DND-41 (cell line): ENCODE measurements around the gene DCPS.

ENCODE experiments used
- EZH2 ChIP-seq: IDR thresholded peaks from 3 replicates; pipeline ENCODE4 v1.6.1; 2012; ENCODE audit warnings: borderline replicate concordance, low read depth, mild to moderate bottlenecking, moderate library complexity, low read length, inconsistent platforms; ENCODE audit not compliant: severe bottlenecking
- TF ChIP-seq, protein P1 (sequence below): IDR thresholded peaks from 2 replicates; pipeline ENCODE4 v1.5.1; 2012; ENCODE audit warnings: borderline replicate concordance, low read length, moderate library complexity, mild to moderate bottlenecking; ENCODE audit not compliant: poor library complexity, severe bottlenecking; ENCODE audit errors: extremely low read depth

GRCh38 chr11:126290887-126291286, 13.0 kb upstream of the DCPS start:
- TF ChIP-seq, protein P1, sequence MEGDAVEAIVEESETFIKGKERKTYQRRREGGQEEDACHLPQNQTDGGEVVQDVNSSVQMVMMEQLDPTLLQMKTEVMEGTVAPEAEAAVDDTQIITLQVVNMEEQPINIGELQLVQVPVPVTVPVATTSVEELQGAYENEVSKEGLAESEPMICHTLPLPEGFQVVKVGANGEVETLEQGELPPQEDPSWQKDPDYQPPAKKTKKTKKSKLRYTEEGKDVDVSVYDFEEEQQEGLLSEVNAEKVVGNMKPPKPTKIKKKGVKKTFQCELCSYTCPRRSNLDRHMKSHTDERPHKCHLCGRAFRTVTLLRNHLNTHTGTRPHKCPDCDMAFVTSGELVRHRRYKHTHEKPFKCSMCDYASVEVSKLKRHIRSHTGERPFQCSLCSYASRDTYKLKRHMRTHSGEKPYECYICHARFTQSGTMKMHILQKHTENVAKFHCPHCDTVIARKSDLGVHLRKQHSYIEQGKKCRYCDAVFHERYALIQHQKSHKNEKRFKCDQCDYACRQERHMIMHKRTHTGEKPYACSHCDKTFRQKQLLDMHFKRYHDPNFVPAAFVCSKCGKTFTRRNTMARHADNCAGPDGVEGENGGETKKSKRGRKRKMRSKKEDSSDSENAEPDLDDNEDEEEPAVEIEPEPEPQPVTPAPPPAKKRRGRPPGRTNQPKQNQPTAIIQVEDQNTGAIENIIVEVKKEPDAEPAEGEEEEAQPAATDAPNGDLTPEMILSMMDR, result no peak
- TF ChIP-seq EZH2, result no peak
